HEK293 (cell line): ENCODE data around the gene C1QL4.

Source experiments
- CTCF ChIA-PET: fragments of 350-600 bp; formaldehyde crosslinking; extraction: SDS; loops from one replicate; lab custom pipeline; 2021; ENCODE audit warnings: antibody characterized with exemption; lab: Yijun Ruan, JAX
- POLR2A ChIA-PET: fragments of 300-600 bp; formaldehyde crosslinking; extraction: SDS; loops from one replicate; lab custom pipeline; 2020; ENCODE audit warnings: antibody characterized with exemption, inconsistent platforms; lab: Yijun Ruan, JAX
- H3K27ac ChIP-seq: fragments of 200-500 bp; sonication (Bioruptor generic); 2 replicates; pipeline ENCODE4 v1.5.1; 2014; ENCODE audit warnings: low read depth, low read length, control low read depth, inconsistent platforms; ENCODE audit errors: extremely low read depth
- H3K36me3 ChIP-seq, 2 experiments: fragments of 200-500 bp in 1 of 2; sonication (Bioruptor generic) in 1 of 2; 1 replicate in 1 of 2; 2 replicates in 1 of 2; pipeline ENCODE4 v1.5.1; 2014 to 2017; ENCODE audit warnings: inconsistent platforms in 2 of 2, low read length in 2 of 2; ENCODE audit not compliant: control insufficient read depth in 2 of 2, insufficient read depth in 1 of 2
- H3K4me1 ChIP-seq: fragments of 200-500 bp; sonication (Bioruptor generic); 2 replicates; pipeline ENCODE4 v1.5.1; 2014; ENCODE audit warnings: mild to moderate bottlenecking, low read length, inconsistent platforms; ENCODE audit not compliant: control insufficient read depth, insufficient read depth
- H3K4me3 ChIP-seq: 2 replicates; pipeline ENCODE4 v1.5.1; 2011; ENCODE audit warnings: low read depth, mild to moderate bottlenecking, control low read depth, low read length, moderate library complexity
- H3K9me3 ChIP-seq: fragments of 200-500 bp; sonication (Bioruptor generic); 2 replicates; pipeline ENCODE4 v1.5.1; 2014; ENCODE audit warnings: low read depth, low read length, inconsistent platforms; ENCODE audit not compliant: control insufficient read depth, insufficient read depth
- BCL11A ChIP-seq: fragments of 450-650 bp; formaldehyde crosslinking; IDR thresholded peaks from 2 replicates; pipeline ENCODE4 v1.5.1; 2016; ENCODE audit warnings: low read depth, missing biosample characterization, missing genetic modification characterization
- CTCF ChIP-seq: fragments of 450-650 bp; formaldehyde crosslinking; IDR thresholded peaks from 2 replicates; pipeline ENCODE4 v1.5.1; 2016; ENCODE audit warnings: missing biosample characterization, missing genetic modification characterization
- FEZF1 ChIP-seq: fragments of 450-650 bp; formaldehyde crosslinking; IDR thresholded peaks from 2 replicates; pipeline ENCODE4 v1.5.1; 2016; ENCODE audit warnings: missing biosample characterization, missing genetic modification characterization
- IKZF3 ChIP-seq: fragments of 450-650 bp; IDR thresholded peaks from 2 replicates; pipeline ENCODE4 v1.5.0; 2018; ENCODE audit warnings: missing biosample characterization, mild to moderate bottlenecking, missing genetic modification characterization, moderate library complexity
- KLF17 ChIP-seq: fragments of 450-650 bp; formaldehyde crosslinking; IDR thresholded peaks from 2 replicates; pipeline ENCODE4 v1.5.1; 2016; ENCODE audit warnings: missing biosample characterization, missing genetic modification characterization
- MYNN ChIP-seq: fragments of 450-650 bp; formaldehyde crosslinking; IDR thresholded peaks from 2 replicates; pipeline ENCODE4 v1.5.1; 2016; ENCODE audit warnings: missing biosample characterization, missing genetic modification characterization, borderline replicate concordance
- OSR2 ChIP-seq: fragments of 450-650 bp; formaldehyde crosslinking; IDR thresholded peaks from 2 replicates; pipeline ENCODE4 v1.5.1; 2016; ENCODE audit warnings: missing biosample characterization, missing genetic modification characterization
- PATZ1 ChIP-seq: fragments of 450-650 bp; formaldehyde crosslinking; IDR thresholded peaks from 2 replicates; pipeline ENCODE4 v1.5.1; 2016; ENCODE audit warnings: missing biosample characterization, missing genetic modification characterization
- PRDM10 ChIP-seq: fragments of 450-650 bp; formaldehyde crosslinking; IDR thresholded peaks from 2 replicates; pipeline ENCODE4 v1.5.1; 2016; ENCODE audit warnings: missing biosample characterization, missing genetic modification characterization
- RBAK ChIP-seq: fragments of 450-650 bp; formaldehyde crosslinking; IDR thresholded peaks from 2 replicates; pipeline ENCODE4 v1.5.1; 2016; ENCODE audit warnings: missing biosample characterization, missing genetic modification characterization
- SCRT2 ChIP-seq: fragments of 450-650 bp; formaldehyde crosslinking; IDR thresholded peaks from 2 replicates; pipeline ENCODE4 v1.5.1; 2016; ENCODE audit warnings: missing biosample characterization, missing genetic modification characterization
- WT1 ChIP-seq: fragments of 450-650 bp; formaldehyde crosslinking; IDR thresholded peaks from 2 replicates; pipeline ENCODE4 v1.5.1; 2016; ENCODE audit warnings: missing biosample characterization, missing genetic modification characterization
- YY2 ChIP-seq: fragments of 450-650 bp; formaldehyde crosslinking; IDR thresholded peaks from 2 replicates; pipeline ENCODE4 v1.5.1; 2016; ENCODE audit warnings: missing biosample characterization, missing genetic modification characterization
- ZNF121 ChIP-seq: fragments of 450-650 bp; formaldehyde crosslinking; IDR thresholded peaks from 2 replicates; pipeline ENCODE4 v1.5.1; 2016; ENCODE audit warnings: missing biosample characterization, missing genetic modification characterization
- ZNF138 ChIP-seq: fragments of 450-650 bp; formaldehyde crosslinking; IDR thresholded peaks from 2 replicates; pipeline ENCODE4 v1.5.1; 2016; ENCODE audit warnings: missing biosample characterization, missing genetic modification characterization, borderline replicate concordance
- ZNF280D ChIP-seq: fragments of 450-650 bp; formaldehyde crosslinking; IDR thresholded peaks from 2 replicates; pipeline ENCODE4 v1.5.1; 2016; ENCODE audit warnings: missing biosample characterization, missing genetic modification characterization
- ZNF341 ChIP-seq: fragments of 450-650 bp; formaldehyde crosslinking; IDR thresholded peaks from 2 replicates; pipeline ENCODE4; 2016; ENCODE audit warnings: low read depth, missing biosample characterization, missing genetic modification characterization
- ZNF394 ChIP-seq: fragments of 450-650 bp; formaldehyde crosslinking; IDR thresholded peaks from 2 replicates; pipeline ENCODE4 v1.5.1; 2016; ENCODE audit warnings: missing biosample characterization, missing genetic modification characterization, mild to moderate bottlenecking, moderate library complexity, borderline replicate concordance
- ZNF423 ChIP-seq: fragments of 450-650 bp; formaldehyde crosslinking; IDR thresholded peaks from 2 replicates; pipeline ENCODE4 v1.5.1; 2016; ENCODE audit warnings: missing biosample characterization, missing genetic modification characterization
- ZNF433 ChIP-seq: fragments of 450-650 bp; formaldehyde crosslinking; IDR thresholded peaks from 2 replicates; pipeline ENCODE4 v1.5.1; 2016; ENCODE audit warnings: missing biosample characterization, missing genetic modification characterization, low read depth
- ZNF629 ChIP-seq: fragments of 450-650 bp; formaldehyde crosslinking; IDR thresholded peaks from 2 replicates; pipeline ENCODE4 v1.5.1; 2017; ENCODE audit warnings: missing biosample characterization, missing genetic modification characterization
- ZNF670 ChIP-seq: fragments of 450-650 bp; formaldehyde crosslinking; IDR thresholded peaks from 2 replicates; pipeline ENCODE4 v1.5.1; 2016; ENCODE audit warnings: missing biosample characterization, missing genetic modification characterization, low read depth
- ZNF830 ChIP-seq: fragments of 450-650 bp; IDR thresholded peaks from 2 replicates; pipeline ENCODE4 v1.5.0; 2018; ENCODE audit warnings: missing biosample characterization, missing genetic modification characterization, low read depth, mild to moderate bottlenecking, moderate library complexity
- ZSCAN23 ChIP-seq: fragments of 450-650 bp; formaldehyde crosslinking; IDR thresholded peaks from 2 replicates; pipeline ENCODE4 v1.5.1; 2016; ENCODE audit warnings: missing biosample characterization, missing genetic modification characterization

C1QL4 gene

GRCh38 chr12:49294804-49295081 is 42.2 kb downstream of the C1QL4 start (continued):
- peak; percentile 67 for TF ChIP-seq PATZ1 (tag by site-specific recombination)

GRCh38 chr12:49294086-49294803 is 42.7 kb downstream of the C1QL4 start:
- Histone ChIP-seq H3K9me3 (no peaks in the 10 kb centered on the region), H3K4me3 (no peak overlapping the region), H3K27ac (peak overlapping the region; percentile 4; the same call in 1 of the 2 replicates), H3K36me3 (peaks cover 0 to 9% of the 10 kb centered on the region in 2 experiments; a peak in 1 of 3 replicates), H3K4me1 (peaks cover 8% of the 10 kb centered on the region)
- POLR2A ChIA-PET: interaction anchor here (0.6 to 7.6 kb wide), 10 partner anchors 8 to 447 kb away, joined by 3 to 94 read pairs (median 4); partner anchors contain the start of genes SPATS2, TMBIM6 and TROAP
- CTCF ChIA-PET: interaction anchor here (0.5 to 10.2 kb wide), 17 partner anchors 9 to 263 kb away, joined by 3 to 208 read pairs (median 7); partner anchors contain the start of genes C1QL4, DNAJC22 and TROAP
- 0 out of 2 replicates have a peak, but pooled peaks have one; percentile 32 for TF ChIP-seq FEZF1 (tag by site-specific recombination)
- 0 out of 2 replicates have a peak, but pooled peaks have one; percentile 14 for TF ChIP-seq IKZF3 (tag by site-specific recombination)
- peak; percentile 52; the same call in 1 of the 2 replicates for TF ChIP-seq ZNF394 (tag by site-specific recombination)
- TF ChIP-seq CTCF (tag by site-specific recombination): no peak
- 0 out of 2 replicates have a peak, but pooled peaks have one; percentile 32 for TF ChIP-seq WT1 (tag by site-specific recombination)
- 0 out of 2 replicates have a peak, but pooled peaks have one; percentile 27 for TF ChIP-seq PRDM10 (tag by site-specific recombination)
- no peak for TF ChIP-seq ZSCAN23
- TF ChIP-seq ZNF341 (tag by site-specific recombination): no peak; the same call in 1 of the 2 replicates
- no peak for TF ChIP-seq SCRT2 (tag by site-specific recombination)
- TF ChIP-seq KLF17: peak; percentile 97
- 0 out of 2 replicates have a peak, but pooled peaks have one; percentile 33 for TF ChIP-seq OSR2 (tag by site-specific recombination)
- TF ChIP-seq YY2: no peak
- TF ChIP-seq ZNF423 (tag by site-specific recombination): 0 out of 2 replicates have a peak, but pooled peaks have one; percentile 67
- TF ChIP-seq ZNF280D: no peak
- TF ChIP-seq ZNF670 (tag by site-specific recombination): no peak
- TF ChIP-seq ZNF433 (tag by site-specific recombination): no peak
- TF ChIP-seq ZNF629 (tag by site-specific recombination): no peak
- TF ChIP-seq ZNF121 (tag by site-specific recombination): peak; percentile 34; the same call in 1 of the 2 replicates
- TF ChIP-seq RBAK (tag by site-specific recombination): no peak
- TF ChIP-seq ZNF830 (tag by site-specific recombination): no peak
- no peak for TF ChIP-seq MYNN
- 0 out of 2 replicates have a peak, but pooled peaks have one; percentile 22 for TF ChIP-seq BCL11A (tag by site-specific recombination)
- no peak for TF ChIP-seq ZNF138 (tag by site-specific recombination)
